H1 (cell line): ENCODE results near the gene SND1. TPM values are rescaled to one million over a fixed set of nuclear protein-coding genes. Genes with fewer than 3 reads are reported as not detected.

Experiments used
- CTCF ChIA-PET: fragments of 300-600 bp; sonication (Branson Sonifier 250); formaldehyde crosslinking; loops from one replicate; lab custom pipeline; 2021; ENCODE audit not compliant: partially characterized antibody; lab: Charles Lee
- POLR2A ChIA-PET: fragments of 300-600 bp; sonication (Branson Sonifier 250); formaldehyde crosslinking; loops from one replicate; lab custom pipeline; 2021; ENCODE audit warnings: inconsistent platforms; ENCODE audit not compliant: partially characterized antibody; lab: Charles Lee
- DNase-seq, 2 experiments: peaks; one replicate each; pipeline versions ENCODE4 v3.0.0 to v3.0.0-alpha.2; 2010 to 2022; ENCODE audit warnings: low spot score in 2 of 2, low read depth in 1 of 2, mixed read lengths in 1 of 2
- FAIRE-seq: peaks from 2 replicates; lab custom pipeline; 2011; peaks lifted over from hg19 to GRCh38; lab: Jason Lieb, UNC
- H2AFZ ChIP-seq: 2 replicates; pipeline ENCODE4 v1.8.1; 2012; ENCODE audit warnings: low read length, inconsistent platforms
- H2AK5ac ChIP-seq: 2 replicates; pipeline ENCODE4 v1.6.1; 2013; ENCODE audit warnings: low read depth, low read length
- H2BK120ac ChIP-seq: replicated peaks from 2 replicates; pipeline ENCODE3; 2013; ENCODE audit warnings: low read depth, low read length, inconsistent platforms
- H2BK12ac ChIP-seq: 2 replicates; pipeline ENCODE4 v1.6.1; 2013; ENCODE audit warnings: low read depth, low read length
- H2BK15ac ChIP-seq: 2 replicates; pipeline ENCODE4 v1.6.1; 2013; ENCODE audit warnings: low read length
- H2BK20ac ChIP-seq: 2 replicates; pipeline ENCODE4 v1.6.1; 2013; ENCODE audit warnings: low read length
- H2BK5ac ChIP-seq: 2 replicates; pipeline ENCODE4 v1.6.1; 2013; ENCODE audit warnings: low read depth, low read length
- H3K14ac ChIP-seq: 2 replicates; pipeline ENCODE4 v1.6.1; 2013; ENCODE audit warnings: inconsistent platforms; ENCODE audit not compliant: insufficient read length
- H3K18ac ChIP-seq: 2 replicates; pipeline ENCODE4 v1.6.1; 2013; ENCODE audit warnings: low read length; ENCODE audit errors: extremely low read depth
- H3K23ac ChIP-seq: 2 replicates; pipeline ENCODE4 v1.6.1; 2013; ENCODE audit warnings: inconsistent platforms; ENCODE audit not compliant: insufficient read length
- H3K23me2 ChIP-seq: 2 replicates; pipeline ENCODE4 v1.6.1; 2013; ENCODE audit warnings: low read depth, low read length
- H3K27ac ChIP-seq: 2 replicates; pipeline ENCODE4 v1.6.1; 2011; ENCODE audit warnings: low read depth, low read length, inconsistent platforms
- H3K27me3 ChIP-seq, 4 experiments: replicated peaks in 1 of 4; 1 replicate in 1 of 4; 2 replicates in 3 of 4; pipeline versions ENCODE4 v1.6.1 to v1.8.1; 2011 to 2013; ENCODE audit warnings: low read length in 3 of 4, mild to moderate bottlenecking in 3 of 4, inconsistent platforms in 2 of 4, mixed read lengths in 2 of 4, moderate library complexity in 1 of 4; ENCODE audit not compliant: control insufficient read depth in 3 of 4, insufficient read depth in 3 of 4; ENCODE audit errors: extremely low read depth in 1 of 4
- H3K36me3 ChIP-seq, 4 experiments: 2 replicates each; pipeline versions ENCODE4 v1.6.1 to v1.8.1; 2011 to 2013; ENCODE audit warnings: mild to moderate bottlenecking in 4 of 4, low read length in 3 of 4, moderate library complexity in 2 of 4, control low read depth in 1 of 4, inconsistent platforms in 1 of 4; ENCODE audit not compliant: insufficient read depth in 4 of 4, control insufficient read depth in 2 of 4
- H3K4ac ChIP-seq: replicated peaks from 2 replicates; pipeline ENCODE3; 2013; ENCODE audit warnings: low read length, low read depth, mixed read lengths, inconsistent platforms; ENCODE audit not compliant: insufficient read length
- H3K4me1 ChIP-seq, 4 experiments: replicated peaks in 1 of 4; 1 replicate in 1 of 4; 2 replicates in 3 of 4; pipeline versions ENCODE4 v1.6.1 to v1.8.1; 2011 to 2013; ENCODE audit warnings: low read length in 3 of 4, inconsistent platforms in 2 of 4, mixed read lengths in 1 of 4; ENCODE audit not compliant: insufficient read depth in 4 of 4, control insufficient read depth in 3 of 4
- H3K4me2 ChIP-seq, 2 experiments: 2 replicates each; pipeline versions ENCODE4 v1.6.1 to v1.8.1; 2011 to 2013; ENCODE audit warnings: low read depth in 2 of 2, low read length in 2 of 2, control low read depth in 1 of 2, inconsistent platforms in 1 of 2, mild to moderate bottlenecking in 1 of 2; ENCODE audit not compliant: insufficient read depth in 1 of 2
- H3K4me3 ChIP-seq, 4 experiments: fragments of 200-600, 300-600 bp in 1 of 4; sonication (generic), shearing (Covaris generic), sonication (Bioruptor Twin) in 1 of 4; 2 replicates each; pipeline versions ENCODE4 v1.5.1 to v1.8.1; 2011 to 2016; ENCODE audit warnings: low read length in 4 of 4, low read depth in 3 of 4, control low read depth in 2 of 4, inconsistent platforms in 2 of 4, mild to moderate bottlenecking in 2 of 4, mixed read lengths in 1 of 4, moderate library complexity in 1 of 4; ENCODE audit not compliant: insufficient read depth in 2 of 4; ENCODE audit errors: extremely low read depth in 1 of 4
- H3K56ac ChIP-seq: replicated peaks from 2 replicates; pipeline ENCODE3; 2013; ENCODE audit warnings: low read depth, mild to moderate bottlenecking, mixed read lengths, low read length, inconsistent platforms; ENCODE audit not compliant: insufficient read length
- H3K79me1 ChIP-seq: 2 replicates; pipeline ENCODE4 v1.6.1; 2013; ENCODE audit warnings: low read depth, low read length, control low read depth
- H3K79me2 ChIP-seq, 2 experiments: 2 replicates each; pipeline versions ENCODE4 v1.6.1 to v1.8.1; 2012 to 2013; ENCODE audit warnings: low read length in 2 of 2, mild to moderate bottlenecking in 2 of 2, inconsistent platforms in 1 of 2; ENCODE audit not compliant: insufficient read depth in 2 of 2, control insufficient read depth in 1 of 2
- H3K9ac ChIP-seq, 4 experiments: replicated peaks in 1 of 4; 1 replicate in 1 of 4; 2 replicates in 3 of 4; pipeline versions ENCODE4 v1.6.1 to v1.8.1; 2011 to 2013; ENCODE audit warnings: low read depth in 3 of 4, low read length in 3 of 4, control low read depth in 2 of 4, mild to moderate bottlenecking in 2 of 4, moderate library complexity in 2 of 4, inconsistent platforms in 1 of 4; ENCODE audit errors: extremely low read depth in 1 of 4
- H3K9me3 ChIP-seq, 2 experiments: 2 replicates each; pipeline versions ENCODE4 v1.6.1 to v1.8.1; 2012 to 2013; ENCODE audit warnings: mild to moderate bottlenecking in 2 of 2, moderate library complexity in 2 of 2, control low read depth in 1 of 2, inconsistent platforms in 1 of 2, low read depth in 1 of 2, low read length in 1 of 2, mixed read lengths in 1 of 2; ENCODE audit not compliant: insufficient read depth in 2 of 2
- H4K20me1 ChIP-seq, 2 experiments: replicated peaks in 1 of 2; 2 replicates each; pipeline versions ENCODE3 to v1.8.1; 2011 to 2013; ENCODE audit warnings: inconsistent platforms in 2 of 2, low read length in 2 of 2, mild to moderate bottlenecking in 1 of 2; ENCODE audit not compliant: insufficient read depth in 2 of 2, control insufficient read depth in 1 of 2
- H4K5ac ChIP-seq: 2 replicates; pipeline ENCODE4 v1.6.1; 2013; ENCODE audit warnings: low read length, low read depth, mixed read lengths, inconsistent platforms; ENCODE audit not compliant: insufficient read length
- H4K8ac ChIP-seq: 2 replicates; pipeline ENCODE4 v1.8.0; 2013; ENCODE audit warnings: mild to moderate bottlenecking, moderate library complexity, low read length, inconsistent platforms; ENCODE audit not compliant: insufficient read depth; ENCODE audit errors: extremely low read depth
- H4K91ac ChIP-seq: replicated peaks from 2 replicates; pipeline ENCODE3; 2013; ENCODE audit warnings: low read length, mixed read lengths, inconsistent platforms; ENCODE audit not compliant: insufficient read length
- SP1 ChIP-seq: IDR thresholded peaks from 2 replicates; pipeline ENCODE4 v1.6.1; 2011; ENCODE audit warnings: low read depth, low read length
- WGBS, 2 experiments: shearing (Covaris generic) in 1 of 2; methylation state at CpG; one replicate each; pipeline versions ENCODE4 v1.1.6 to v1.1.7; 2013 to 2015; ENCODE audit warnings: low lambda C conversion rate in 2 of 2, mixed read lengths in 2 of 2, inconsistent platforms in 1 of 2, low coverage in 1 of 2, missing lambda C conversion rate in 1 of 2; ENCODE audit not compliant: insufficient replicate concordance in 2 of 2, insufficient coverage in 1 of 2, insufficient read length in 1 of 2; ENCODE audit errors: extremely low coverage in 1 of 2, missing lambda C conversion rate in 1 of 2; 5-methylcytosine and 5-hydroxymethylcytosine counted together
- polyA plus RNA-seq, 7 experiments: library from polyadenylated mRNA; depleted of rRNA in 3 of 7; stranded (reverse) in 5 of 7; unstranded in 2 of 7; fragments of >200 nt in 5 of 7; fragments of 200-250 nt in 2 of 7; gene quantifications; 1 replicate in 5 of 7; 2 replicates in 1 of 7; 4 replicates in 1 of 7; pipeline versions ENCODE4 v1.2.1 to v1.2.3, GENCODE V29; 2011 to 2013; ENCODE audit warnings: missing spikeins in 2 of 7, mixed read lengths in 2 of 7
- total RNA-seq: library from RNA; stranded (reverse); fragmentation: NEBNext Ultra II Directional; extraction: Animal tissue kit (Norgen Biotek cat#: 25700); gene quantifications from 2 replicates; pipeline ENCODE4 v1.2.1, GENCODE V29; 2021

SND1 gene
- total and polyA plus RNA-seq, 2 of the 8 experiments (the other 6 are each of a cell fraction or from before 2014, with no cell fraction given): 122 to 290 TPM

DNA sequence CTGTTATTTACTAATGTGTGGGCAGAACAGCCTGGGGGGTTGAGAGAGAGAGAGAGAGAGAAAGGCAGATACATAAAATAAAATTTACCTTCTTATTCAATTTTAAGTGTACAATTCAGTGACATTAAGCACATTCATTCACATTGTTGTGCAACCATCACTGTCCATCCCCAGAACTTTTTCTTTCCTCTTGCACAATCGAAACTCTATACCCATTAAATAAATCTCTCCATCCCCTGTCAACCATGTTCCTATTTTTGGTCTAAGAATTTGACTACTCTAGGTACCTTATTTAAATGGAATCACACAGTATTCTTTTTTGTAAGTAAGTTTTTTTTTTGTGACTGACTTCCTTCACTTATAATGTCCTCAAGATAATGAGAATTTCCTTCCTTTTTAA is 181.6 kb downstream of the SND1 start:
- POLR2A ChIA-PET: no interaction called here
- Histone ChIP-seq H3K14ac (no peak overlapping the region), H2BK12ac (no peak overlapping the region), H3K27me3 (no peaks in the 10 kb centered on the region), H3K4me3 (no peak overlapping the region), H2BK120ac (no peak overlapping the region), H4K5ac (no peak overlapping the region), H2BK5ac (no peak overlapping the region), H3K79me2 (peaks cover 0 to 36% of the 10 kb centered on the region in 2 experiments; a peak in 3 of 4 replicates), H4K8ac (no peak overlapping the region), H3K4me1 (no peaks in the 10 kb centered on the region; a peak in 1 of 7 replicates), H3K23me2 (no peaks in the 10 kb centered on the region; the same call in 1 of the 2 replicates), H3K36me3 (peaks cover 0 to 8% (median 0%) of the 10 kb centered on the region in 4 experiments; a peak in 1 of 8 replicates), H3K9me3 (no peaks in the 10 kb centered on the region), H3K4ac (no peak overlapping the region), H2AK5ac (no peak overlapping the region), H3K4me2 (no peak overlapping the region), H3K79me1 (peaks cover 2% of the 10 kb centered on the region; the same call in 1 of the 2 replicates), H2BK15ac (no peak overlapping the region), H3K27ac (no peak overlapping the region), H3K23ac (no peak overlapping the region), H2AFZ (no peak overlapping the region), H2BK20ac (no peak overlapping the region), H3K56ac (no peak overlapping the region), H4K91ac (no peak overlapping the region), H3K9ac (no peak overlapping the region), H3K18ac (no peak overlapping the region), H4K20me1 (peaks cover 2 to 10% of the 10 kb centered on the region in 2 experiments)
- 81 to 100% methylated on average over 1 of the region's 1 CpG for WGBS, 2 experiments
- CTCF ChIA-PET: interaction anchor here (1.3 kb wide), 1 partner anchor 186 kb away, joined by 4 read pairs; no protein-coding TSS in a partner anchor
- DNase-seq: no peak
- TF ChIP-seq SP1: no peak
- no peak for FAIRE-seq
